SHP77 treated with DMSO at 0.1 percent for 48 hours (cell line): Measurements from ENCODE around the gene REV3L.
"Not testable (repeated sequence)": the region's sequence is repeated elsewhere in the genome, so short reads cannot be mapped to it uniquely, and the experiment has no call there.

Experiments used
- DNase-seq: peaks from one replicate; lab custom pipeline; 2025; lab: John Stamatoyannopoulos, UW

REV3L gene

GRCh38 chr6:111291336-111292259, 191.4 kb downstream of the REV3L start:
- DNase-seq = no peak

- not testable (repeated sequence) for DNase-seq
Measured at GRCh38 chr6:111290689-111291335, 192.2 kb downstream of the REV3L start.

DNA sequence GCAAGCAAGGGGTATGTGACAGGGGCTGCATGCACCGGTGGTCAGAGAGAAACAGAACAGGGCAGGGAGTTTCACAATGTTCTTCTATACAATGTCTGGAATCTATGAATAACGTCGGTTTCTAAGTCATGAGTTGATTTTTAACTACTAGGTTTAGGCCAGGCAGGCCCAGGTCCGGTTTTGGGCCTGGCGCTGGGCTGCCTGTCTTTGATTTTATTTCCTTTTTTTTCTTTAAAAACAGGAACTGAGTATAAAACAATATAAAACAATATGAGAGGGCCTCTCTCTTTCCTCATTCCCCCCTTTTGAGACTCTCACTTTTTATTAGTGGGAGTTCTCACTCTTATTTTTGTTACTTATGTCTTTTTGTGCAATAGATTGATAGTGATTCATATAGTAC, 198.7 kb downstream of the REV3L start:
- DNase-seq = not testable (repeated sequence)

DNA sequence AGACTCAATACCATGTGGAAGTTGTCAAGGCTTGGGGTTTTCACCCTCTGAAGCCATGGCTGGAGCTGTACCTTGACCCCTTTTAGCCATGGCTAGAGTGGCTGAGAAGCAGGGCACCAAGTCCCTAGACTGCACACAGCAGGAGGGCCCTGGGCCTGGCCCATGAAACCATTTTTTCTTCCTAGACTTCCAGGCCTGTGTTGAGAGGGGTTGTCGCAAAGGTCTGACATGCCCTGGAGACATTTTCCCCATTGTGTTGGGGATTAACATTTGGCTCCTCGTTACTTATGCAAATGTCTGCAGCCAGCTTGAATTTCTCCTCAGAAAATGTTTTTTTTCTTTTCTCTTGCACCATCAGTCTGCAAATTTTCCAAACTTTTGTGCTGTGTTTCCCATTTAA, 199.3 kb downstream of the REV3L start:
- no peak for DNase-seq

- no peak for DNase-seq
Measured at GRCh38 chr6:111282515-111282914, 200.5 kb downstream of the REV3L start.

DNA sequence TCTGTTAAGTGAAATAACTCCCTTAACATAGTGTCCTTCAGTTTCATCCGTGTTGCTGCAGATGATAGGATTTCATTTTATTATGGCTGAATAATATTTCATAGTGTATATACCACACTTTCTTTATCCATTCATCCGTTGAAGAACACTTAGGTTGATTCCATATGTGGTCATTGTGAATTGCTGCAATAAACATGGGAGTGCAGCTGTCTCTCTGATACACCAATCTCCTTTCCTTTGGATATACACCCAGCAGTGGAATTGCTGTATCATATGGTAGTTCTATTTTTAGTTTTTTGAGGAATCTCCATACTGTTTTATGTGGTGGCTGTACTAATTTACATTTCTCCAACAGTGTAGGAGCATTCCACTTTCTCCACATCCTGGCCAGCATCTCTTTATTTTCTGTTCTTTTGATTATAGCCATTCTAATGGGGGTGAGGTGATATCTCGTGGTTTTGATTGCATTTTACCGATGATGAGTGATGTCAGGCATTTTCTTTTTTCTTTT, 202.5 kb downstream of the REV3L start:
- DNase-seq = no peak

DNA sequence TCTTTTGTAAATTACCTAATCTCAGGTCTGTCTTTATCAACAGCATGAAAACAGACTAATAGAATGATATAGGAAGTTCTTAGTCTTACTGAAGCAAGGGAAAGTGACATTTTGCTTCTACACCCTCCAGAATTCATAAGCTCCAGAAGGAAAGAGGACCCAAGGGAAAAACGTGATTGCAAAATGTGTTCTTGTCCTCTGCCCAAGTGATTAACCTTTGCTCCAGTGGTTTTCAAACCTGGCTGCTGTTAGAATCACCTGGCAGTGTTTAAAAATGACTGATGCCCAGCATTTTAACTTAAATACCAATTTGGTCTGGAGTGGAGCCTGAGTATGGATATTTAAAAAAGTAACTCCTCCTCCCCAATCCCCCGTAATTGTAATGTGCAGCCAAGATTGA, 204.3 kb downstream of the REV3L start:
- DNase-seq = no peak

DNA sequence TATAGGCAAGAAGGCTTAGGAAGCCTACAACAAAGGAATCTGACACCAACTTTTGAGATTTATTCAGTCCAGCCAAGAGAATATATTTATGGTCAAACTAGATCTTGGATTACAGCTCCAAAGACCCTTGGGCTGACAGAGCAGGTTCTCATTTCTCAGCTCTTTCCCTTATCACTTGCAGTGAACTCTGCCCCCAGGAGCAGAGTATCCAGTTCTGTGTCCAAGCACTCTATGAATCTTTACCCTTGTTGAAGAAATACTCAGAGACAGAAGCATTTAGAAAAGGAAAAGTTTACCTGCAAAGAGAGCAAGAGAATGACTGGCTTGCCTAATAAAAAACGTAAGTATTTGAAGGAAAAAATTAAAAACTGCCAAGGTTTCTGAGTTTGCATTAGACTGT, 205.2 kb downstream of the REV3L start:
- no peak for DNase-seq

DNA sequence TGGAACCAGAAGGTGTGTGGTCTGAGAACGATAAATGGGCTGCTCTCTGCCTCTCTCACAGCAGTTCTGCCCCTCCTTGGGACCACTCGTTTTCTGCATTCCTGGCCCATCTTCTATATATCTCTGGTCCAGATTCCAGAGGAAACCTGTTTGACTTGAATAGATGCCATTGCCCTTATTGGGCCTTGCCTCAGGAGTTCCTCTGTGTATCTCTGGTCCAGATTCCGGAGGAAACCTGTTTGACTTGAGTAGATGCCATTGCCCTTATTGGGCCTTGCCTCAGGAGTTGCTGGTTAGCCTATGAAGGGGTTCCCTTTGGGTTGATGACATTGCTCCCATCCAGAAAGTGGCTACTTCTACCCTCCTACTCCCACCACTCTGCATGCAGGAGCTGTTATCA, 206.3 kb downstream of the REV3L start:
- DNase-seq = no peak

DNA sequence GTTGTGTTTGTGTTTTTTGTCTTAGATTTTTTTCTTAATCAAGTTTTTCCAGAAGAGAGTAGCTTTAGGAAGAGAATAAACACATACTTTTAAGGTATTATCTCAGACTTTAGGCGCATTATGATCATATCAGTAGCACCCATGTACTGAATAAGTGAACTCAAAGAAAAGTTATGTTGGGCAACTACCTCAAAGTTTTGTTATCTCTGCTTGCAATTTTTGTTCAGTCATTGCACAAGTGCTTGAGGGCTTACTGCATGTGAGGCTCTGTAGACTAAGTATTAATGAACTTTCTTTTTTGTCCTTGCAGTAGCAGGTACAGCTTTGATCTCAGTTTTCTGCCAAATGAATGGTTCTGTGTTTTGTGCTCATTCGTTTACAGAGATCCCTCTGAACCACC, 206.7 kb downstream of the REV3L start:
- no peak for DNase-seq

- no peak for DNase-seq
Measured at GRCh38 chr6:111274593-111275217, 208.3 kb downstream of the REV3L start.

GRCh38 chr6:111270121-111270520, 212.9 kb downstream of the REV3L start:
- DNase-seq = no peak

GRCh38 chr6:111269401-111269970, 213.5 kb downstream of the REV3L start:
- DNase-seq = no peak

GRCh38 chr6:111267764-111268333, 215.2 kb downstream of the REV3L start:
- DNase-seq = no peak

GRCh38 chr6:111266276-111266675, 216.7 kb downstream of the REV3L start:
- DNase-seq = no peak

DNA sequence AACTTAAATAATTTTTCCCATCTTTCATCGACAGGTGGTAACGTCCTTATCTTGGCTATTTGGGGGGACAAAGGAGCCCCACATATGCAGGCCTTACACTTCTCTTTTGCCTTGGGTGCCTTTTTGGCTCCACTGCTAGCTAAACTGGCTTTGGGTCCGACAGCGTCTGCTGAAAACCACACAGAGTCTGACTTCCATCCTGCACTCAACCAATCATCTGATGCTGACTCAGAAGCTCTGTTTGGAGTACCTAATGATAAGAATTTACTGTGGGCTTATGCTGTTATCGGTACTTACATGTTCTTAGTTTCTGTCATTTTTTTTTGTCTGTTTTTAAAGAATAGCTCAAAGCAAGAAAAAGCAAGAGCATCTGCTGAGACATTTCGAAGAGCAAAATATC, 217.2 kb downstream of the REV3L start:
- DNase-seq = no peak

DNA sequence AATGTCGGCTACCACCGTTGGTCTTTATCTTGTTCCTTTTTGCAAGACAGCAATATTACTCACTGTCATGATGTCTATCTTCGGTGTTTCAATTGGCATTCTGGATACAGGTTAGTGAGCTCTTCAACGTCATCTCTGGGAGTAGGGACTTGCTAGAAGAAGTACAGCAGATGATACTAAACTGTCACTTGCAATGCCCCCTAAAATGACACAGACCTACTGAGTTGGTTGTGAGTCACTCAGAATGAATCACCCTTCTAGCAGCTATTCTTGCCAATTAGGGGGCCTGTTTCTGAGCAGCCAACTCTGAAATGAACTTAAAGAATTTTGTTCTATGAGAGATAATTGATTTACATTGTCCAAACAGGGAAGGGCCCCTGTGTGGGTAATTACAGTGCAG, 219.2 kb downstream of the REV3L start:
- no peak for DNase-seq

DNA sequence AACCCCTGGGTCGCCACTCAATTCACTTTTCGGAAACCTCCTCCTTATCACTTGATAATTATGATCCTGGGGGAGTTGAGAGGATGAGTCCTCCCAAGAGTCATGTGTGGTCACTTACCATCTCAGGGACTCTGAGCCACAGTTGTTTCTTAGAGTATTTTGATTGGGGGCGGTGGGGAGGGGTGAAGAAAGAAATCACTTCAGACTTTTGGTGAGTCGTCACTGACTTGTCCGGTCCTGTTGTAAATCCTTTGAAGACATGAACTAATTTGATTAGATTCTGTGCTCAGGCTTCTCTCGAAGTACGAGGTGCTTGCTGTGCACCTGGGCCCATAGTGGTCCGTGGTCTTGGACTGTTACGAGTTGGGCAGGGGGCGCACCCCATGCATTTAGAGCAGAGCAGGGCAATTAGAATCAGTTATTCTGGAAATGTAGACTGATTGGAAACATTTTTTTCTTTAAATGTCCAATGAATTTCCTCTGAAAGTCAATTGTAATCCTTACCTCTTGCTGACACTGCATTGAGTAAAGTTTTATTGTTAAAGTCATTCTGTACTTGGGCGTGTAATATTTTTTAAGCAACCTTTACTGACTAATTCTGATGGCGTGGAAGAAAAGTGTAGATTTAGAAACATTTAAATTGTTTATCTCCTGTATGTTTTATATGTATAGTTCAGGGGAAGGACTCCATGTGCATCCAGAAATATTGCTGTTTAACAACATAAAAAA, 222.3 kb downstream of the REV3L start:
- no peak for DNase-seq

GRCh38 chr6:111259089-111259831, 223.8 kb downstream of the REV3L start:
- peak; percentile 92 for DNase-seq

GRCh38 chr6:111258615-111259088, 224.4 kb downstream of the REV3L start:
- DNase-seq = no peak
